ENCODE measurements around the gene VKORC1. TPM values are rescaled to one million over a fixed set of nuclear protein-coding genes. Genes with fewer than 3 reads are reported as not detected.

VKORC1 gene
- total and polyA plus RNA-seq, 2 of the 8 experiments (the other 6 are each of a cell fraction or from before 2014, with no cell fraction given): 84.1 to 483 TPM

DNA sequence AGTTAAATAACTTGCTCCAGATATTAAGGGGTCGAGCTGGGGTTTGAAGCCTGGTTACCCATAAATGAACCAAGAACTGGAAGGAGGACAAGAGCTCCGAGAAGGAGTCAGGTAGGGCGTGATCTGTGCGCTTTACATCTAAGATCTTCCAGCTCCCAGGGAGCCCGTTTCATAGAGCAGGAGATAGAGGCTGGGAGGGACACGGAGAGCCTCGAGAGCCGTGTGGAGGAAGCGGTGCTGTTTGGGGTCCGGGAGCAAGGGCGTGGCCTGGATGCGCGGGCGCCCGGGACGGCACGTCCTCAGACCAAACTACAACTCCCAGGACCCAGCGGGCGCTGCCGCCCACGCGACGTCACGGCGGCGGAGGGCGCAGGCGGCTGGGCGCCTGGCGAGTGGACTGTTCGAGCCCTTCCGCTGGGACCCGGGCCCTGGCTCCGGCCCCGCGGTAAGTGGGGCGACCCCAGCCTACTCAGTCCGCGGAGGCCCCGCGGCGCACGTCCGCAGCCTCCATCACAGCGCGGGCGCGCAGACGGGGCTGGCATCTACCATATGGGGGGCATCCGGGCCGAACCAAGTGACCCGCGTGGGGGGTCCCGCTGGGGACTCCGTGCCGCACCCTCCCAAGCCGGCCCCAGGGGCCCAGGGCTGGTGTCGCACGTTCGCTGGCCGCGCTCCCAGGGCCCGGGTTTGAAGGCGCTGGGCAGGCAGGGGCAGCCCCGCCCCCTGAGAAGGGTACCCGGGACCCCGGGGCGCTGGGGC, 13.6 kb upstream of the VKORC1 start, which contains the start of gene BCKDK:
BCKDK (plus strand) TSS at position 352 of the 759 bp plus-strand sequence. CDS start 838 bp downstream, outside the sequence.
- Histone ChIP-seq H3K4me1 (replicated peaks in 1 of 4; ENCODE audit: control insufficient read depth in 3 of 4, insufficient read depth in 4 of 4, low read length in 3 of 4) (peaks cover 0 to 5% (median 2%) of the 10 kb centered on the region in 4 experiments; a peak in 1 of 7 replicates), H3K27me3 (replicated peaks in 1 of 4; ENCODE audit: control insufficient read depth in 3 of 4, extremely low read depth in 1 of 4, insufficient read depth in 3 of 4, low read length in 3 of 4) (no peaks in the 10 kb centered on the region), H3K9me3 (ENCODE audit: insufficient read depth in 2 of 2, low read depth in 1 of 2, low read length in 1 of 2) (no peaks in the 10 kb centered on the region), H3K4ac (replicated peaks; ENCODE audit: insufficient read length, low read depth, low read length) (no peak within 1 kb of the TSS), H2BK5ac (ENCODE audit: low read depth, low read length) (no peak within 1 kb of the TSS; the same call in 1 of the 2 replicates), H3K23ac (ENCODE audit: insufficient read length) (no peak within 1 kb of the TSS), H3K18ac (ENCODE audit: extremely low read depth, low read length) (peak within 1 kb of the TSS; percentile 25), H4K5ac (ENCODE audit: insufficient read length, low read depth, low read length) (peak within 1 kb of the TSS; percentile 62), H2BK120ac (replicated peaks; ENCODE audit: low read depth, low read length) (no peak within 1 kb of the TSS), H2BK15ac (ENCODE audit: low read length) (peak within 1 kb of the TSS; percentile 67; the same call in 1 of the 2 replicates), H3K23me2 (ENCODE audit: low read depth, low read length) (peaks cover 8% of the 10 kb centered on the region), H3K56ac (replicated peaks; ENCODE audit: insufficient read length, low read depth, low read length) (peak within 1 kb of the TSS; percentile 49), H3K9ac (replicated peaks in 1 of 4; ENCODE audit: extremely low read depth in 1 of 4, low read depth in 3 of 4, low read length in 3 of 4) (peak within 1 kb of the TSS in 3 of 4 experiments; percentile 42 to 62 (median 45); a peak in 3 of 7 replicates), H3K4me2 (ENCODE audit: insufficient read depth in 1 of 2, low read depth in 2 of 2, low read length in 2 of 2) (peak within 1 kb of the TSS; percentile 60 to 77), H2AK5ac (ENCODE audit: low read depth, low read length) (no peak within 1 kb of the TSS; the same call in 1 of the 2 replicates), H3K79me2 (ENCODE audit: control insufficient read depth in 1 of 2, insufficient read depth in 2 of 2, low read length in 2 of 2) (no peaks in the 10 kb centered on the region), H3K14ac (ENCODE audit: insufficient read length) (no peak within 1 kb of the TSS), H4K8ac (ENCODE audit: extremely low read depth, insufficient read depth, low read length) (peak within 1 kb of the TSS; percentile 28), H2BK20ac (ENCODE audit: low read length) (no peak within 1 kb of the TSS), H4K91ac (replicated peaks; ENCODE audit: insufficient read length, low read length) (no peak within 1 kb of the TSS), H4K20me1 (replicated peaks in 1 of 2; ENCODE audit: control insufficient read depth in 1 of 2, insufficient read depth in 2 of 2, low read length in 2 of 2) (no peaks in the 10 kb centered on the region), H3K79me1 (ENCODE audit: low read depth, low read length) (no peaks in the 10 kb centered on the region; the same call in 1 of the 2 replicates), H2BK12ac (ENCODE audit: low read depth, low read length) (peak within 1 kb of the TSS; percentile 23; the same call in 1 of the 2 replicates), H2AFZ (ENCODE audit: low read length) (peak within 1 kb of the TSS; percentile 70), H3K27ac (ENCODE audit: low read depth, low read length) (no peak within 1 kb of the TSS), H3K4me3 (ENCODE audit: extremely low read depth in 1 of 4, insufficient read depth in 2 of 4, low read depth in 3 of 4, low read length in 4 of 4) (peak within 1 kb of the TSS; percentile 61 to 87 (median 70)), H3K36me3 (ENCODE audit: control insufficient read depth in 2 of 4, insufficient read depth in 4 of 4, low read length in 3 of 4) (peaks cover 2 to 18% (median 12%) of the 10 kb centered on the region in 4 experiments; a peak in 5 of 8 replicates)
- POLR2A ChIA-PET (ENCODE audit: partially characterized antibody): interaction anchor here (0.6 to 29.9 kb wide), 4 partner anchors 9 to 153 kb away, joined by 3 to 713 read pairs (median 8); partner anchors contain the start of genes KAT8, PRSS36 and PRSS8
- 4% methylated on average over 41 of the region's 68 CpGs; no CpG with 5 or more reads in 1 of the 2 experiments for WGBS, 2 experiments (ENCODE audit: extremely low coverage in 1 of 2, insufficient coverage in 1 of 2, insufficient read length in 1 of 2, insufficient replicate concordance in 2 of 2, low coverage in 1 of 2, low lambda C conversion rate in 2 of 2, missing lambda C conversion rate in 1 of 2)
- no peak for FAIRE-seq
- CTCF ChIA-PET (ENCODE audit: partially characterized antibody): interaction anchor here (1.0 to 3.1 kb wide), 5 partner anchors 9 to 38 kb away, joined by 3 to 8 read pairs (median 3); partner anchors contain the start of gene KAT8
- DNase-seq (ENCODE audit: low read depth in 1 of 2, low spot score in 2 of 2): peak in 1 of 2 experiments; percentile 85
- TF ChIP-seq CREB1 (IDR thresholded peaks at IDR 0.05): peak; percentile 88
- peak; percentile 56 for TF ChIP-seq PHF8 (conservative IDR thresholded peaks at IDR 0.05; ENCODE audit: low read depth, low read length)
- TF ChIP-seq KDM4A (IDR thresholded peaks at IDR 0.05; ENCODE audit: low read depth, low read length, severe bottlenecking): peak; percentile 87
- peak; percentile 52; the same call in 1 of the 2 replicates for TF ChIP-seq GABPA (IDR thresholded peaks at IDR 0.05; ENCODE audit: borderline replicate concordance, insufficient read depth, low read length)
- TF ChIP-seq TEAD4 (IDR thresholded peaks at IDR 0.05; ENCODE audit: low read depth, low read length): no peak
- no peak for TF ChIP-seq GTF2F1 (IDR thresholded peaks at IDR 0.05; ENCODE audit: borderline replicate concordance, low read depth, low read length)
- TF ChIP-seq SAP30 (IDR thresholded peaks at IDR 0.05; ENCODE audit: insufficient read depth, insufficient replicate concordance, low read length): no peak
- no peak for TF ChIP-seq RFX5 (IDR thresholded peaks at IDR 0.05; ENCODE audit: borderline replicate concordance, low read depth, low read length)
- TF ChIP-seq EGR1 (IDR thresholded peaks at IDR 0.05; ENCODE audit: borderline replicate concordance, low read depth, low read length): peak; percentile 97
- TF ChIP-seq SIX5 (IDR thresholded peaks at IDR 0.05; ENCODE audit: low read depth, low read length): peak; percentile 59
